SK-N-SH (cell line): ENCODE data around the gene PIK3R2. TPM values are rescaled to one million over a fixed set of nuclear protein-coding genes. Genes with fewer than 3 reads are reported as not detected.

ENCODE experiments used
- CTCF ChIA-PET: fragments of 300-600, 350-600 bp; formaldehyde crosslinking; extraction: SDS; loops from one replicate; lab custom pipeline; 2021; lab: Yijun Ruan, JAX
- POLR2A ChIA-PET: fragments of 350-600 bp; sonication (Branson Sonifier 250); formaldehyde crosslinking; extraction: SDS; loops from one replicate; lab custom pipeline; 2020; ENCODE audit warnings: antibody characterized with exemption, inconsistent platforms; lab: Yijun Ruan, JAX
- DNase-seq: peaks from one replicate; pipeline ENCODE4 v3.0.0; 2012
- H2AFZ ChIP-seq: fragments of 200-600 bp; sonication (generic); 2 replicates; pipeline ENCODE4 v1.8.1; 2016; ENCODE audit warnings: antibody characterized with exemption, mild to moderate bottlenecking, low read depth
- H3F3A ChIP-seq: fragments of 200-600 bp; sonication (generic); replicated peaks from 2 replicates; pipeline ENCODE3; 2016; ENCODE audit warnings: antibody characterized with exemption, mild to moderate bottlenecking; ENCODE audit not compliant: insufficient read depth
- H3K27ac ChIP-seq, 2 experiments: fragments of 200-500 bp in 1 of 2; fragments of 200-600 bp in 1 of 2; sonication (Bioruptor generic) in 1 of 2; sonication (generic), shearing (Covaris generic) in 1 of 2; 2 replicates each; pipeline versions ENCODE4 v1.5.1 to v1.6.1; 2014 to 2016; ENCODE audit warnings: low read depth in 2 of 2, inconsistent platforms in 1 of 2, low read length in 1 of 2, mild to moderate bottlenecking in 1 of 2, mixed read lengths in 1 of 2
- H3K27me3 ChIP-seq: fragments of 200-600 bp; sonication (generic), shearing (Covaris generic); 2 replicates; pipeline ENCODE4 v1.6.1; 2016; ENCODE audit warnings: mixed run types; ENCODE audit not compliant: insufficient read depth
- H3K36me3 ChIP-seq, 2 experiments: fragments of 200-500 bp in 1 of 2; fragments of 200-600 bp in 1 of 2; sonication (Bioruptor generic) in 1 of 2; sonication (generic) in 1 of 2; replicated peaks in 1 of 2; 2 replicates each; pipeline versions ENCODE3 to v1.5.1; 2014 to 2016; ENCODE audit warnings: low read length in 1 of 2, mild to moderate bottlenecking in 1 of 2; ENCODE audit not compliant: insufficient read depth in 2 of 2, control insufficient read depth in 1 of 2
- H3K4me1 ChIP-seq, 2 experiments: fragments of 200-500 bp in 1 of 2; fragments of 200-600 bp in 1 of 2; sonication (Bioruptor generic) in 1 of 2; sonication (generic), shearing (Covaris generic) in 1 of 2; 2 replicates each; pipeline versions ENCODE4 v1.5.1 to v1.6.1; 2014 to 2016; ENCODE audit warnings: low read depth in 1 of 2, low read length in 1 of 2, mixed run types in 1 of 2; ENCODE audit not compliant: insufficient read depth in 2 of 2, control insufficient read depth in 1 of 2
- H3K4me2 ChIP-seq: fragments of 200-600 bp; sonication (generic), shearing (Covaris generic); 2 replicates; pipeline ENCODE4 v1.6.1; 2017; ENCODE audit warnings: mixed run types
- H3K4me3 ChIP-seq, 2 experiments: fragments of 200-500 bp in 1 of 2; fragments of 200-600 bp in 1 of 2; sonication (Bioruptor generic) in 1 of 2; sonication (generic), shearing (Covaris generic) in 1 of 2; 2 replicates each; pipeline versions ENCODE4 v1.5.1 to v1.8.1; 2014 to 2016; ENCODE audit warnings: low read depth in 2 of 2, inconsistent platforms in 1 of 2, low read length in 1 of 2, mild to moderate bottlenecking in 1 of 2, mixed read lengths in 1 of 2, moderate library complexity in 1 of 2
- H3K79me2 ChIP-seq: fragments of 200-600 bp; sonication (generic); 2 replicates; pipeline ENCODE4 v1.8.1; 2017; ENCODE audit warnings: mild to moderate bottlenecking; ENCODE audit not compliant: insufficient read depth
- H3K9ac ChIP-seq: fragments of 200-600 bp; sonication (generic); 2 replicates; pipeline ENCODE4 v1.6.1; 2017; ENCODE audit warnings: mixed run types
- H3K9me2 ChIP-seq: fragments of 200-600 bp; sonication (generic); 2 replicates; pipeline ENCODE4 v1.6.1; 2017; ENCODE audit warnings: mixed run types
- H3K9me3 ChIP-seq: fragments of 200-600 bp; sonication (generic); 2 replicates; pipeline ENCODE4 v1.6.1; 2017; ENCODE audit warnings: mixed run types, mild to moderate bottlenecking, moderate library complexity
- H4K20me1 ChIP-seq: fragments of 200-600 bp; sonication (generic); 2 replicates; pipeline ENCODE4 v1.6.1; 2017; ENCODE audit warnings: mild to moderate bottlenecking, mixed run types; ENCODE audit not compliant: insufficient read depth
- EP300 ChIP-seq, 2 experiments: IDR thresholded peaks; 2 replicates each; pipeline versions ENCODE4 v1.4.0 to v1.6.1; 2012; ENCODE audit warnings: borderline replicate concordance in 1 of 2, low read depth in 1 of 2, low read length in 1 of 2
- FOSL2 ChIP-seq: IDR thresholded peaks from 2 replicates; pipeline ENCODE4 v1.4.0; 2012; ENCODE audit warnings: low read depth, mild to moderate bottlenecking, moderate library complexity, borderline replicate concordance
- GATA2 ChIP-seq: sonication (generic); formaldehyde crosslinking; IDR thresholded peaks from 2 replicates; pipeline ENCODE4 v1.5.0; 2020; ENCODE audit warnings: mild to moderate bottlenecking, missing genetic modification reagents
- MAX ChIP-seq: IDR thresholded peaks from 2 replicates; pipeline ENCODE4 v1.4.0; 2012; ENCODE audit warnings: low read depth
- POLR2AphosphoS5 ChIP-seq: IDR thresholded peaks from 2 replicates; pipeline ENCODE4 v1.6.1; 2012; ENCODE audit warnings: low read depth, low read length
- RCOR1 ChIP-seq: fragments of 150-350 bp; IDR thresholded peaks from 2 replicates; pipeline ENCODE4 v1.6.1; 2017; ENCODE audit warnings: antibody characterized with exemption, low read length
- REST ChIP-seq: IDR thresholded peaks from 2 replicates; pipeline ENCODE4 v1.6.1; 2012; ENCODE audit warnings: mild to moderate bottlenecking, low read depth, low read length, moderate library complexity
- RFX5 ChIP-seq: IDR thresholded peaks from 2 replicates; pipeline ENCODE4 v1.6.1; 2012; ENCODE audit warnings: mild to moderate bottlenecking, improper control_type of control experiment, low read length
- SMC3 ChIP-seq: IDR thresholded peaks from 2 replicates; pipeline ENCODE4 v1.6.1; 2012; ENCODE audit warnings: low read depth, low read length, improper control_type of control experiment
- TAF1 ChIP-seq: IDR thresholded peaks from 2 replicates; pipeline ENCODE4 v1.6.1; 2012; ENCODE audit warnings: low read depth, mild to moderate bottlenecking, low read length, moderate library complexity, borderline replicate concordance
- TCF12 ChIP-seq: IDR thresholded peaks from 2 replicates; pipeline ENCODE4 v1.4.0; 2012
- TEAD4 ChIP-seq: IDR thresholded peaks from 2 replicates; pipeline ENCODE4 v1.4.0; 2012; ENCODE audit warnings: mild to moderate bottlenecking, borderline replicate concordance; ENCODE audit not compliant: insufficient read depth
- USF1 ChIP-seq: IDR thresholded peaks from 2 replicates; pipeline ENCODE4 v1.4.0; 2012; ENCODE audit warnings: low read depth, borderline replicate concordance
- WGBS: methylation state at CpG from one replicate; pipeline ENCODE4 v1.1.6; 2017; ENCODE audit warnings: low lambda C conversion rate; 5-methylcytosine and 5-hydroxymethylcytosine counted together
- polyA plus RNA-seq, 3 experiments: library from polyadenylated mRNA; depleted of rRNA; stranded (reverse); fragments of >200 nt; gene quantifications; 2 replicates each; pipeline ENCODE4 v1.2.3, GENCODE V29; 2012
- TF ChIP-seq, protein P1 (sequence below): fragments of 150-350 bp; IDR thresholded peaks from 2 replicates; pipeline ENCODE4 v1.6.1; 2017; ENCODE audit warnings: antibody characterized with exemption, low read length, low read depth, borderline replicate concordance

The PIK3R2 gene
- polyA plus RNA-seq, 1 of the 3 experiments (the other 2 are of a cell fraction) = 36.6 TPM

- no peak for TF ChIP-seq EP300 (IDR thresholded peaks at IDR 0.05; ENCODE audit: borderline replicate concordance in 1 of 2, low read depth in 1 of 2, low read length in 1 of 2)
- TF ChIP-seq, protein P1, sequence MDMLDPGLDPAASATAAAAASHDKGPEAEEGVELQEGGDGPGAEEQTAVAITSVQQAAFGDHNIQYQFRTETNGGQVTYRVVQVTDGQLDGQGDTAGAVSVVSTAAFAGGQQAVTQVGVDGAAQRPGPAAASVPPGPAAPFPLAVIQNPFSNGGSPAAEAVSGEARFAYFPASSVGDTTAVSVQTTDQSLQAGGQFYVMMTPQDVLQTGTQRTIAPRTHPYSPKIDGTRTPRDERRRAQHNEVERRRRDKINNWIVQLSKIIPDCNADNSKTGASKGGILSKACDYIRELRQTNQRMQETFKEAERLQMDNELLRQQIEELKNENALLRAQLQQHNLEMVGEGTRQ = no peak
Measured at GRCh38 chr19:18143902-18144301, 9.1 kb upstream of the PIK3R2 start (continued).

DNA sequence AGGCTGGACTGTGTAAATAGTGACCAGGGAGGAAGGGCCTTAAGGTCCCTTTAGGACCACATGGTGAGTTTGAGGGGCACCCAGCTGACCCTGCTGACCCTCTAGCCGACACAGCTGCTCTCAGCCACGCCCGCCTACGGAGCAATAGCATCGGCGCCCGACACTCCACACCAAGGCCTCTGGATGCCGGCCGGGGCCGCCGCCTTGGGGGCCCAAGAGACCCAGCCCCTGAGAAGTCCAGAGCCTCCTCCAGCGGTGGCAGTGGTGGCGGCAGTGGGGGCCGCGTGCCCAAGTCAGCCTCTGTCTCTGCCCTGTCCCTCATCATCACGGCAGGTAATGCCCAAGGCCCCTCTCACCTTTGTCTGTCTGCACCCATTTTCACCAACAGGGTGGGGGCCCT is 8.6 kb upstream of the PIK3R2 start:
- no peaks in the 10 kb centered on the region for H3F3A ChIP-seq
- H3K9me2 ChIP-seq = no peaks in the 10 kb centered on the region
- no peak for DNase-seq
- H3K27ac ChIP-seq = no peak overlapping the region
- H3K9ac ChIP-seq = no peak overlapping the region
- TF ChIP-seq TCF12 = no peak
- TF ChIP-seq RCOR1 = no peak
- TF ChIP-seq TAF1 = no peak
- TF ChIP-seq TEAD4 = no peak
- TF ChIP-seq SMC3 = no peak
- no peak for TF ChIP-seq FOSL2
- no peak for TF ChIP-seq POLR2AphosphoS5
- TF ChIP-seq GATA2 (CRISPR knock-in tag) = no peak
- TF ChIP-seq USF1 = no peak
- TF ChIP-seq MAX = no peak
- no peak for TF ChIP-seq RFX5
- TF ChIP-seq REST = no peak
- TF ChIP-seq, all 33 proteins: peak for 0
- peaks cover 12 to 23% of the 10 kb centered on the region in 2 experiments for H3K36me3 ChIP-seq
- WGBS = 83% methylated on average over 1 of the region's 16 CpGs
- no peak overlapping the region for H3K4me2 ChIP-seq
- no peaks in the 10 kb centered on the region for H3K4me1 ChIP-seq
- no peak overlapping the region for H3K4me3 ChIP-seq
- H2AFZ ChIP-seq = no peak overlapping the region
- no peaks in the 10 kb centered on the region for H3K9me3 ChIP-seq
- ChIA-PET CTCF (interaction anchor here (0.6 kb wide), 1 partner anchor 85 kb away, joined by 5 read pairs; no protein-coding TSS in a partner anchor), POLR2A (interaction anchor here (0.5 kb wide), 1 partner anchor 10 kb away, joined by 3 read pairs; no protein-coding TSS in a partner anchor)
- H3K27me3 ChIP-seq = no peaks in the 10 kb centered on the region
- H4K20me1 ChIP-seq = no peaks in the 10 kb centered on the region
- no peaks in the 10 kb centered on the region for H3K79me2 ChIP-seq
